ENCODE data around the gene FPGS. TPM values are rescaled to one million over a fixed set of nuclear protein-coding genes. Genes with fewer than 3 reads are reported as not detected.

FPGS gene
- polyA plus RNA-seq, 1 of the 3 experiments (the other 2 are of a cell fraction) = 82.7 TPM

- Histone ChIP-seq H3K9ac (no peak overlapping the region), H2AFZ (ENCODE audit: low read depth) (no peak overlapping the region), H3K27me3 (ENCODE audit: insufficient read depth) (no peaks in the 10 kb centered on the region), H3K9me2 (no peaks in the 10 kb centered on the region), H3K4me3 (ENCODE audit: low read depth in 2 of 2, low read length in 1 of 2) (no peak overlapping the region), H3F3A (replicated peaks; ENCODE audit: insufficient read depth) (no peaks in the 10 kb centered on the region), H4K20me1 (ENCODE audit: insufficient read depth) (no peaks in the 10 kb centered on the region), H3K36me3 (replicated peaks in 1 of 2; ENCODE audit: control insufficient read depth in 1 of 2, insufficient read depth in 2 of 2, low read length in 1 of 2) (no peaks in the 10 kb centered on the region), H3K79me2 (ENCODE audit: insufficient read depth) (no peaks in the 10 kb centered on the region), H3K4me1 (ENCODE audit: control insufficient read depth in 1 of 2, insufficient read depth in 2 of 2, low read depth in 1 of 2, low read length in 1 of 2) (peaks cover 0 to 18% of the 10 kb centered on the region in 2 experiments; a peak in 1 of 4 replicates), H3K4me2 (no peak overlapping the region), H3K27ac (ENCODE audit: low read depth in 2 of 2, low read length in 1 of 2) (no peak overlapping the region), H3K9me3 (no peaks in the 10 kb centered on the region)
- no peak for DNase-seq
- POLR2A ChIA-PET = no interaction called here
- no peak for TF ChIP-seq GATA2 (CRISPR knock-in tag; IDR thresholded peaks at IDR 0.05)
- TF ChIP-seq JUND (IDR thresholded peaks at IDR 0.05) = no peak
- no peak for TF ChIP-seq RAD21 (IDR thresholded peaks at IDR 0.05; ENCODE audit: low read length)
- no peak for TF ChIP-seq SIN3A (IDR thresholded peaks at IDR 0.05; ENCODE audit: borderline replicate concordance, low read depth, low read length)
- no peak for TF ChIP-seq REST (IDR thresholded peaks at IDR 0.05; ENCODE audit: low read depth, low read length)
- no peak for TF ChIP-seq CHD2 (IDR thresholded peaks at IDR 0.05; ENCODE audit: low read length, partially characterized antibody)
- TF ChIP-seq YY1 (IDR thresholded peaks at IDR 0.05; ENCODE audit: low read depth) = no peak
- TF ChIP-seq USF2 (IDR thresholded peaks at IDR 0.05; ENCODE audit: borderline replicate concordance, low read depth, low read length) = no peak
- TF ChIP-seq MXI1 (IDR thresholded peaks at IDR 0.05; ENCODE audit: low read depth, low read length) = no peak
- 87% methylated on average over 16 of the region's 18 CpGs for WGBS (ENCODE audit: low lambda C conversion rate)
- CTCF ChIA-PET = interaction anchor here (0.6 kb wide), 1 partner anchor 66 kb away, joined by 3 read pairs; no protein-coding TSS in a partner anchor
Measured at GRCh38 chr9:127777368-127777980, 25.2 kb upstream of the FPGS start.

- 79% methylated on average over 10 of the region's 13 CpGs for WGBS (ENCODE audit: low lambda C conversion rate)
- no peak within 1 kb of the TSS for H3K4me2 ChIP-seq
- no peak within 1 kb of the TSS for H3K4me3 ChIP-seq (ENCODE audit: low read depth in 2 of 2, low read length in 1 of 2)
- no peak within 1 kb of the TSS; a peak in 1 of 4 replicates for H3K27ac ChIP-seq (ENCODE audit: low read depth in 2 of 2, low read length in 1 of 2)
- H3K79me2 ChIP-seq (ENCODE audit: insufficient read depth) = no peaks in the 10 kb centered on the region
- CTCF ChIA-PET = interaction anchor here (0.6 to 4.5 kb wide), 5 partner anchors 15 to 92 kb away, joined by 3 to 19 read pairs (median 3); partner anchors contain the start of gene TOR2A
- no peaks in the 10 kb centered on the region for H3K9me3 ChIP-seq
- no peaks in the 10 kb centered on the region for H3F3A ChIP-seq (replicated peaks; ENCODE audit: insufficient read depth)
- DNase-seq = no peak
- no peak for TF ChIP-seq YY1 (IDR thresholded peaks at IDR 0.05; ENCODE audit: low read depth)
- TF ChIP-seq RCOR1 (IDR thresholded peaks at IDR 0.05; ENCODE audit: low read length) = no peak
- no peak for TF ChIP-seq RAD21 (IDR thresholded peaks at IDR 0.05; ENCODE audit: low read length)
- TF ChIP-seq FOSL2 (IDR thresholded peaks at IDR 0.05; ENCODE audit: borderline replicate concordance, low read depth) = no peak
- TF ChIP-seq RFX5 (IDR thresholded peaks at IDR 0.05; ENCODE audit: low read length) = no peak
- TF ChIP-seq USF2 (IDR thresholded peaks at IDR 0.05; ENCODE audit: borderline replicate concordance, low read depth, low read length) = no peak
- no peak for TF ChIP-seq CTCF (IDR thresholded peaks at IDR 0.05)
- TF ChIP-seq ELF1 (IDR thresholded peaks at IDR 0.05) = no peak
- TF ChIP-seq NFIC (IDR thresholded peaks at IDR 0.05; ENCODE audit: borderline replicate concordance) = no peak
- TF ChIP-seq FOXM1 (IDR thresholded peaks at IDR 0.05; ENCODE audit: low read depth) = no peak
- TF ChIP-seq SMC3 (IDR thresholded peaks at IDR 0.05; ENCODE audit: low read depth, low read length) = no peak
- no peaks in the 10 kb centered on the region for H3K9me2 ChIP-seq
- H4K20me1 ChIP-seq (ENCODE audit: insufficient read depth) = no peaks in the 10 kb centered on the region
- peaks cover 0 to 18% of the 10 kb centered on the region in 2 experiments; a peak in 1 of 4 replicates for H3K4me1 ChIP-seq (ENCODE audit: control insufficient read depth in 1 of 2, insufficient read depth in 2 of 2, low read depth in 1 of 2, low read length in 1 of 2)
- no peaks in the 10 kb centered on the region for H3K36me3 ChIP-seq (replicated peaks in 1 of 2; ENCODE audit: control insufficient read depth in 1 of 2, insufficient read depth in 2 of 2, low read length in 1 of 2)
- no peak within 1 kb of the TSS for H2AFZ ChIP-seq (ENCODE audit: low read depth)
- no peaks in the 10 kb centered on the region for H3K27me3 ChIP-seq (ENCODE audit: insufficient read depth)
- POLR2A ChIA-PET = no interaction called here
- H3K9ac ChIP-seq = no peak within 1 kb of the TSS
Measured at GRCh38 chr9:127778280-127779135, 24.2 kb upstream of the FPGS start, which contains the start of gene SH2D3C. TSS of gene SH2D3C (minus strand) at chr9:127778666. CDS start at chr9:127778627, 39 bp downstream.
